H1 (cell line): ENCODE data around the gene IREB2. TPM values are rescaled to one million over a fixed set of nuclear protein-coding genes. Genes with fewer than 3 reads are reported as not detected.
A peak's percentile ranks its signal among the peaks of the same experiment; 100 is the strongest.
"Not testable (repeated sequence)": the region's sequence is repeated elsewhere in the genome, so short reads cannot be mapped to it uniquely, and the experiment has no call there.

Source experiments
- CTCF ChIA-PET: fragments of 300-600 bp; sonication (Branson Sonifier 250); formaldehyde crosslinking; loops from one replicate; lab custom pipeline; 2021; ENCODE audit not compliant: partially characterized antibody; lab: Charles Lee
- POLR2A ChIA-PET: fragments of 300-600 bp; sonication (Branson Sonifier 250); formaldehyde crosslinking; loops from one replicate; lab custom pipeline; 2021; ENCODE audit warnings: inconsistent platforms; ENCODE audit not compliant: partially characterized antibody; lab: Charles Lee
- DNase-seq, 2 experiments: peaks; one replicate each; pipeline versions ENCODE4 v3.0.0 to v3.0.0-alpha.2; 2010 to 2022; ENCODE audit warnings: low spot score in 2 of 2, low read depth in 1 of 2, mixed read lengths in 1 of 2
- FAIRE-seq: peaks from 2 replicates; lab custom pipeline; 2011; peaks lifted over from hg19 to GRCh38; lab: Jason Lieb, UNC
- H2AFZ ChIP-seq: 2 replicates; pipeline ENCODE4 v1.8.1; 2012; ENCODE audit warnings: low read length, inconsistent platforms
- H2AK5ac ChIP-seq: 2 replicates; pipeline ENCODE4 v1.6.1; 2013; ENCODE audit warnings: low read depth, low read length
- H2BK120ac ChIP-seq: replicated peaks from 2 replicates; pipeline ENCODE3; 2013; ENCODE audit warnings: low read depth, low read length, inconsistent platforms
- H2BK12ac ChIP-seq: 2 replicates; pipeline ENCODE4 v1.6.1; 2013; ENCODE audit warnings: low read depth, low read length
- H2BK15ac ChIP-seq: 2 replicates; pipeline ENCODE4 v1.6.1; 2013; ENCODE audit warnings: low read length
- H2BK20ac ChIP-seq: 2 replicates; pipeline ENCODE4 v1.6.1; 2013; ENCODE audit warnings: low read length
- H2BK5ac ChIP-seq: 2 replicates; pipeline ENCODE4 v1.6.1; 2013; ENCODE audit warnings: low read depth, low read length
- H3K14ac ChIP-seq: 2 replicates; pipeline ENCODE4 v1.6.1; 2013; ENCODE audit warnings: inconsistent platforms; ENCODE audit not compliant: insufficient read length
- H3K18ac ChIP-seq: 2 replicates; pipeline ENCODE4 v1.6.1; 2013; ENCODE audit warnings: low read length; ENCODE audit errors: extremely low read depth
- H3K23ac ChIP-seq: 2 replicates; pipeline ENCODE4 v1.6.1; 2013; ENCODE audit warnings: inconsistent platforms; ENCODE audit not compliant: insufficient read length
- H3K23me2 ChIP-seq: 2 replicates; pipeline ENCODE4 v1.6.1; 2013; ENCODE audit warnings: low read depth, low read length
- H3K27ac ChIP-seq: 2 replicates; pipeline ENCODE4 v1.6.1; 2011; ENCODE audit warnings: low read depth, low read length, inconsistent platforms
- H3K27me3 ChIP-seq, 4 experiments: replicated peaks in 1 of 4; 1 replicate in 1 of 4; 2 replicates in 3 of 4; pipeline versions ENCODE4 v1.6.1 to v1.8.1; 2011 to 2013; ENCODE audit warnings: low read length in 3 of 4, mild to moderate bottlenecking in 3 of 4, inconsistent platforms in 2 of 4, mixed read lengths in 2 of 4, moderate library complexity in 1 of 4; ENCODE audit not compliant: control insufficient read depth in 3 of 4, insufficient read depth in 3 of 4; ENCODE audit errors: extremely low read depth in 1 of 4
- H3K36me3 ChIP-seq, 4 experiments: 2 replicates each; pipeline versions ENCODE4 v1.6.1 to v1.8.1; 2011 to 2013; ENCODE audit warnings: mild to moderate bottlenecking in 4 of 4, low read length in 3 of 4, moderate library complexity in 2 of 4, control low read depth in 1 of 4, inconsistent platforms in 1 of 4; ENCODE audit not compliant: insufficient read depth in 4 of 4, control insufficient read depth in 2 of 4
- H3K4ac ChIP-seq: replicated peaks from 2 replicates; pipeline ENCODE3; 2013; ENCODE audit warnings: low read length, low read depth, mixed read lengths, inconsistent platforms; ENCODE audit not compliant: insufficient read length
- H3K4me1 ChIP-seq, 4 experiments: replicated peaks in 1 of 4; 1 replicate in 1 of 4; 2 replicates in 3 of 4; pipeline versions ENCODE4 v1.6.1 to v1.8.1; 2011 to 2013; ENCODE audit warnings: low read length in 3 of 4, inconsistent platforms in 2 of 4, mixed read lengths in 1 of 4; ENCODE audit not compliant: insufficient read depth in 4 of 4, control insufficient read depth in 3 of 4
- H3K4me2 ChIP-seq, 2 experiments: 2 replicates each; pipeline versions ENCODE4 v1.6.1 to v1.8.1; 2011 to 2013; ENCODE audit warnings: low read depth in 2 of 2, low read length in 2 of 2, control low read depth in 1 of 2, inconsistent platforms in 1 of 2, mild to moderate bottlenecking in 1 of 2; ENCODE audit not compliant: insufficient read depth in 1 of 2
- H3K4me3 ChIP-seq, 4 experiments: fragments of 200-600, 300-600 bp in 1 of 4; sonication (generic), shearing (Covaris generic), sonication (Bioruptor Twin) in 1 of 4; 2 replicates each; pipeline versions ENCODE4 v1.5.1 to v1.8.1; 2011 to 2016; ENCODE audit warnings: low read length in 4 of 4, low read depth in 3 of 4, control low read depth in 2 of 4, inconsistent platforms in 2 of 4, mild to moderate bottlenecking in 2 of 4, mixed read lengths in 1 of 4, moderate library complexity in 1 of 4; ENCODE audit not compliant: insufficient read depth in 2 of 4; ENCODE audit errors: extremely low read depth in 1 of 4
- H3K56ac ChIP-seq: replicated peaks from 2 replicates; pipeline ENCODE3; 2013; ENCODE audit warnings: low read depth, mild to moderate bottlenecking, mixed read lengths, low read length, inconsistent platforms; ENCODE audit not compliant: insufficient read length
- H3K79me1 ChIP-seq: 2 replicates; pipeline ENCODE4 v1.6.1; 2013; ENCODE audit warnings: low read depth, low read length, control low read depth
- H3K79me2 ChIP-seq, 2 experiments: 2 replicates each; pipeline versions ENCODE4 v1.6.1 to v1.8.1; 2012 to 2013; ENCODE audit warnings: low read length in 2 of 2, mild to moderate bottlenecking in 2 of 2, inconsistent platforms in 1 of 2; ENCODE audit not compliant: insufficient read depth in 2 of 2, control insufficient read depth in 1 of 2
- H3K9ac ChIP-seq, 4 experiments: replicated peaks in 1 of 4; 1 replicate in 1 of 4; 2 replicates in 3 of 4; pipeline versions ENCODE4 v1.6.1 to v1.8.1; 2011 to 2013; ENCODE audit warnings: low read depth in 3 of 4, low read length in 3 of 4, control low read depth in 2 of 4, mild to moderate bottlenecking in 2 of 4, moderate library complexity in 2 of 4, inconsistent platforms in 1 of 4; ENCODE audit errors: extremely low read depth in 1 of 4
- H3K9me3 ChIP-seq, 2 experiments: 2 replicates each; pipeline versions ENCODE4 v1.6.1 to v1.8.1; 2012 to 2013; ENCODE audit warnings: mild to moderate bottlenecking in 2 of 2, moderate library complexity in 2 of 2, control low read depth in 1 of 2, inconsistent platforms in 1 of 2, low read depth in 1 of 2, low read length in 1 of 2, mixed read lengths in 1 of 2; ENCODE audit not compliant: insufficient read depth in 2 of 2
- H4K20me1 ChIP-seq, 2 experiments: replicated peaks in 1 of 2; 2 replicates each; pipeline versions ENCODE3 to v1.8.1; 2011 to 2013; ENCODE audit warnings: inconsistent platforms in 2 of 2, low read length in 2 of 2, mild to moderate bottlenecking in 1 of 2; ENCODE audit not compliant: insufficient read depth in 2 of 2, control insufficient read depth in 1 of 2
- H4K5ac ChIP-seq: 2 replicates; pipeline ENCODE4 v1.6.1; 2013; ENCODE audit warnings: low read length, low read depth, mixed read lengths, inconsistent platforms; ENCODE audit not compliant: insufficient read length
- H4K8ac ChIP-seq: 2 replicates; pipeline ENCODE4 v1.8.0; 2013; ENCODE audit warnings: mild to moderate bottlenecking, moderate library complexity, low read length, inconsistent platforms; ENCODE audit not compliant: insufficient read depth; ENCODE audit errors: extremely low read depth
- H4K91ac ChIP-seq: replicated peaks from 2 replicates; pipeline ENCODE3; 2013; ENCODE audit warnings: low read length, mixed read lengths, inconsistent platforms; ENCODE audit not compliant: insufficient read length
- TBP ChIP-seq: IDR thresholded peaks from 2 replicates; pipeline ENCODE4 v1.6.1; 2011; ENCODE audit warnings: low read depth, low read length, improper control_type of control experiment
- WGBS, 2 experiments: shearing (Covaris generic) in 1 of 2; methylation state at CpG; one replicate each; pipeline versions ENCODE4 v1.1.6 to v1.1.7; 2013 to 2015; ENCODE audit warnings: low lambda C conversion rate in 2 of 2, mixed read lengths in 2 of 2, inconsistent platforms in 1 of 2, low coverage in 1 of 2, missing lambda C conversion rate in 1 of 2; ENCODE audit not compliant: insufficient replicate concordance in 2 of 2, insufficient coverage in 1 of 2, insufficient read length in 1 of 2; ENCODE audit errors: extremely low coverage in 1 of 2, missing lambda C conversion rate in 1 of 2; 5-methylcytosine and 5-hydroxymethylcytosine counted together
- polyA plus RNA-seq, 7 experiments: library from polyadenylated mRNA; depleted of rRNA in 3 of 7; stranded (reverse) in 5 of 7; unstranded in 2 of 7; fragments of >200 nt in 5 of 7; fragments of 200-250 nt in 2 of 7; gene quantifications; 1 replicate in 5 of 7; 2 replicates in 1 of 7; 4 replicates in 1 of 7; pipeline versions ENCODE4 v1.2.1 to v1.2.3, GENCODE V29; 2011 to 2013; ENCODE audit warnings: missing spikeins in 2 of 7, mixed read lengths in 2 of 7
- total RNA-seq: library from RNA; stranded (reverse); fragmentation: NEBNext Ultra II Directional; extraction: Animal tissue kit (Norgen Biotek cat#: 25700); gene quantifications from 2 replicates; pipeline ENCODE4 v1.2.1, GENCODE V29; 2021

The IREB2 gene
- total and polyA plus RNA-seq, 2 of the 8 experiments (the other 6 are each of a cell fraction or from before 2014, with no cell fraction given), result 21.0 to 103 TPM

- not testable (repeated sequence) for H3K56ac ChIP-seq, H2BK5ac ChIP-seq, H3K9ac ChIP-seq, H3K14ac ChIP-seq, H3K23ac ChIP-seq, H4K20me1 ChIP-seq, H3K4ac ChIP-seq, H4K5ac ChIP-seq, H4K8ac ChIP-seq, H3K4me2 ChIP-seq, H2BK15ac ChIP-seq, H4K91ac ChIP-seq, H3K36me3 ChIP-seq, H3K27ac ChIP-seq, H2BK120ac ChIP-seq, H3K4me3 ChIP-seq, H3K18ac ChIP-seq, H2BK20ac ChIP-seq, H3K23me2 ChIP-seq, H2BK12ac ChIP-seq, H3K4me1 ChIP-seq, H3K79me1 ChIP-seq, H3K27me3 ChIP-seq, H2AFZ ChIP-seq, H2AK5ac ChIP-seq, H3K9me3 ChIP-seq, DNase-seq, FAIRE-seq
- peaks cover 4 to 13% of the 10 kb centered on the region in 2 experiments; a peak in 3 of 4 replicates for H3K79me2 ChIP-seq
- CTCF ChIA-PET, result interaction anchor here (0.7 to 1.9 kb wide), 2 partner anchors 11 to 82 kb away, joined by 4 to 8 read pairs; no protein-coding TSS in a partner anchor
- 80% methylated on average over 6 of the region's 6 CpGs; no CpG with 5 or more reads in 1 of the 2 experiments for WGBS, 2 experiments
- POLR2A ChIA-PET, result interaction anchor here (1.5 to 1.9 kb wide), 2 partner anchors 16 to 18 kb away, joined by 4 to 5 read pairs; no protein-coding TSS in a partner anchor
- TF ChIP-seq TBP, result 0 out of 2 replicates have a peak, but pooled peaks have one; percentile 47
Observed at GRCh38 chr15:78434711-78435110, 3.3 kb upstream of the IREB2 start.
